HFFc6 (cell line): ENCODE data around the gene SLC35B2. TPM values are rescaled to one million over a fixed set of nuclear protein-coding genes. Genes with fewer than 3 reads are reported as not detected.

Source experiments
- DNase-seq: peaks from one replicate; pipeline ENCODE4 v3.0.0-alpha.2; 2018
- H3K27ac Mint-ChIP-seq: 2 replicates; pipeline ENCODE4 v1.8.0; 2020; ENCODE audit warnings: mild to moderate bottlenecking, mixed read lengths
- H3K27me3 Mint-ChIP-seq: 2 replicates; pipeline ENCODE4 v1.8.0; 2021; ENCODE audit warnings: mild to moderate bottlenecking, moderate library complexity, mixed read lengths; ENCODE audit not compliant: insufficient read depth
- H3K36me3 Mint-ChIP-seq: 2 replicates; pipeline ENCODE4 v1.8.0; 2021; ENCODE audit warnings: low read depth, mixed read lengths
- H3K4me1 Mint-ChIP-seq: 2 replicates; pipeline ENCODE4 v1.8.0; 2020; ENCODE audit warnings: low read depth, mixed read lengths
- H3K4me3 Mint-ChIP-seq: 2 replicates; pipeline ENCODE4 v1.8.0; 2020; ENCODE audit warnings: mild to moderate bottlenecking, moderate library complexity, mixed read lengths
- H3K9me3 Mint-ChIP-seq: 2 replicates; pipeline ENCODE4 v1.8.0; 2020; ENCODE audit warnings: mild to moderate bottlenecking, mixed read lengths
- total RNA-seq, 6 experiments: library from RNA; stranded (reverse); fragmentation: NEBNext Ultra II Directional; extraction: Animal tissue kit (Norgen Biotek cat#: 25700); gene quantifications; 2 replicates in 1 of 6; 3 replicates in 5 of 6; pipeline ENCODE4 v1.2.3, GENCODE V29; 2021
- TF ChIP-seq, protein P1 (sequence below): fragments of 200-600 bp; sonication (generic); IDR thresholded peaks from 2 replicates; pipeline ENCODE4 v1.5.0; 2021; ENCODE audit warnings: antibody characterized with exemption, mild to moderate bottlenecking

Gene SLC35B2
- total RNA-seq, 6 experiments from 2014 or later = 108 to 132 (median 120) TPM

DNA sequence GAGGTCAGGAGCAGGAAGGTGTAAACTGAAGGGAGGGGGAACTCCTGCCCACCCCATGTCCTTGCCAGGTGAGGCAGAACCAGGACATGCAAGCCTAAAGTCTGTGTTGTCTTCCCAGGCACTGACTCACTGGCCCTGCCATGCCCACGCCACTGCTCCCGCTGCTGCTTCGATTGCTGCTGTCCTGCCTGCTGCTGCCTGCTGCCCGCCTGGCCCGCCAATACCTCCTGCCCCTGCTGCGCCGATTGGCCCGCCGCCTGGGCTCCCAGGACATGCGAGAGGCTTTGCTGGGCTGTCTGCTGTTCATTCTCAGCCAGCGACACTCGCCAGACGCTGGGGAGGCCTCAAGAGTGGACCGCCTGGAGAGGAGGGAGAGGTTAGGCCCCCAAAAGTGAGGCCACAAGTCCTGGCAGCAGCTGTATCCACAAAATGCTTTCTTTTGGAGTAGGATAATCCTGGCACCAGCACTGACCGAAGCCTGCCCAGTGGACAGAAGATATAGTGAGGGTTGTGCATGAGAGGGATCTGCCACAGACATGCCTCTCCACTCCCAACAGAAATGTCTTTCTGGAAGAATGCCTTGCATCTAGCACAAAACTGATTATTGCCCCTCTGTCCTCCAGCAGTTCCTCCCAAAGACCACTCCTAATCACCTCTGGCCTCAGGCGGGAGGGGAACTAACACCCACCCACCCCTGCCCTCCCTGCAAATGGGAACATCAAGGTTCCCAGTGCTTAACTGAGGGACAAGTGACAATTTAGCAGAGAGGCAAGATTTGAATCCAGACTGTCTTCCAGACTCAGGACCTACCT is 39.8 kb downstream of the SLC35B2 start:
- H3K27ac Mint-ChIP-seq = no peak overlapping the region
- H3K27me3 Mint-ChIP-seq = peaks cover 2% of the 10 kb centered on the region; the same call in 1 of the 2 replicates
- TF ChIP-seq, protein P1, sequence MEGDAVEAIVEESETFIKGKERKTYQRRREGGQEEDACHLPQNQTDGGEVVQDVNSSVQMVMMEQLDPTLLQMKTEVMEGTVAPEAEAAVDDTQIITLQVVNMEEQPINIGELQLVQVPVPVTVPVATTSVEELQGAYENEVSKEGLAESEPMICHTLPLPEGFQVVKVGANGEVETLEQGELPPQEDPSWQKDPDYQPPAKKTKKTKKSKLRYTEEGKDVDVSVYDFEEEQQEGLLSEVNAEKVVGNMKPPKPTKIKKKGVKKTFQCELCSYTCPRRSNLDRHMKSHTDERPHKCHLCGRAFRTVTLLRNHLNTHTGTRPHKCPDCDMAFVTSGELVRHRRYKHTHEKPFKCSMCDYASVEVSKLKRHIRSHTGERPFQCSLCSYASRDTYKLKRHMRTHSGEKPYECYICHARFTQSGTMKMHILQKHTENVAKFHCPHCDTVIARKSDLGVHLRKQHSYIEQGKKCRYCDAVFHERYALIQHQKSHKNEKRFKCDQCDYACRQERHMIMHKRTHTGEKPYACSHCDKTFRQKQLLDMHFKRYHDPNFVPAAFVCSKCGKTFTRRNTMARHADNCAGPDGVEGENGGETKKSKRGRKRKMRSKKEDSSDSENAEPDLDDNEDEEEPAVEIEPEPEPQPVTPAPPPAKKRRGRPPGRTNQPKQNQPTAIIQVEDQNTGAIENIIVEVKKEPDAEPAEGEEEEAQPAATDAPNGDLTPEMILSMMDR = no peak
- H3K36me3 Mint-ChIP-seq = no peaks in the 10 kb centered on the region
- no peaks in the 10 kb centered on the region for H3K9me3 Mint-ChIP-seq
- H3K4me3 Mint-ChIP-seq = no peak overlapping the region
- H3K4me1 Mint-ChIP-seq = peaks cover 23% of the 10 kb centered on the region
- no peak for DNase-seq

DNA sequence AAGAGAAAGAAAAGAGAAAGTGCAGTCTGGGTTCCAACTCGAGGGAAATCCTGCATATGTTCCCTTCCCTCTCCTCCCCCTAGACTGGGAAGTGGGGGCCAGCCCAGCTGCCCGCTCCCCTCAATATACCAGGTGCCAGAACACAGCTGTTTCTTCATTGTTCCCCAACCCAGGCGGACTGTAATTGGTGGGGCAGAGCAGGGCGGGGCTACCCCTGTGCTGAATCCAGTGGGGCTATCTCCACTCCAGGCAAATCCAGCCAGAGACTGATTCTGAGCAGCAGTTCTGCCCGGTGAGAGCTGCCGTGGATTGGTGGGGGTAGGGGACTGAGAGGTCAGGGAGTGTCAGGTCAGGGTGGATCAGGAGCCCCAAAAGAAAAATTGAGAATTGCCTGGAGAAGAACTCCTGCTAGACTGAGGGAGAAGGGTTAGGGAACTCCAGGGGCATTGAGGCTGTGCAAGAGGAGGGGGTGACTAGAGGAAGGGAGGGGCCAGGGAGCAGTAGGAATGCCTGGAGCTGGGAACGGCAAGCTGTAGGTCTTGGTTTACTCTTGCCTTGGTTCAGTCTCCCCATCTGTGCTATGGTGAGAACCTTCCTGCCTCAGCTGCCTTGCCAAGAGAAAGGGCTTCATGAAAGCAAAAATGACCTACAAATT is 40.5 kb downstream of the SLC35B2 start, which contains the start of gene MYMX:
Gene MYMX (plus strand): TSS at position 250 of the 655 bp plus-strand sequence. CDS start 546 bp downstream, outside the sequence.
- Mint-ChIP-seq H3K4me3 (no peak within 1 kb of the TSS), H3K36me3 (no peaks in the 10 kb centered on the region), H3K27me3 (peaks cover 5% of the 10 kb centered on the region; the same call in 1 of the 2 replicates), H3K4me1 (peaks cover 16% of the 10 kb centered on the region), H3K27ac (no peak within 1 kb of the TSS), H3K9me3 (no peaks in the 10 kb centered on the region)
- DNase-seq = no peak
- TF ChIP-seq, protein P1 = no peak

DNA sequence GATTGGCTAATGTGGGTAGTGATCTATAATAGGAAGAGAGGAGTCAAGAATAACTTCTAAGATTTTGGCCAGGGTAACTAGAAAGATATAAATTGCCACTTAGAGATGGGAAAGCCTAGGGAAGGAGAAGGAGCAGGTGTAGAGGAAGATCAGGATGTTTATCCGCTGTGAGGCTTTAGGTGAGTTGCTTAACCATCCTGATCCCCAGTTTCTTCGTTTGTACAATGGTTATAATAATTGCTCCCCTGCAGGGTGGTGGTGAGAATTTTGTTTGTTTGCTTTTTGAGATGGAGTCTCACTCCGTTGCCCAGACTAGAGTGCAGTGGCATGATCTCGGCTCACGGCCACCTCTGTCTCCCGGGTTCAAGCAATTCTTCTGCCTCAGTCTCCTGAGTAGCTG is 43.0 kb downstream of the SLC35B2 start:
- Mint-ChIP-seq H3K9me3 (no peaks in the 10 kb centered on the region), H3K27ac (no peak overlapping the region), H3K36me3 (no peaks in the 10 kb centered on the region), H3K4me1 (peaks cover 6% of the 10 kb centered on the region; the same call in 1 of the 2 replicates), H3K4me3 (no peak overlapping the region), H3K27me3 (peaks cover 9% of the 10 kb centered on the region)
- TF ChIP-seq, protein P1 = no peak
- no peak for DNase-seq

DNA sequence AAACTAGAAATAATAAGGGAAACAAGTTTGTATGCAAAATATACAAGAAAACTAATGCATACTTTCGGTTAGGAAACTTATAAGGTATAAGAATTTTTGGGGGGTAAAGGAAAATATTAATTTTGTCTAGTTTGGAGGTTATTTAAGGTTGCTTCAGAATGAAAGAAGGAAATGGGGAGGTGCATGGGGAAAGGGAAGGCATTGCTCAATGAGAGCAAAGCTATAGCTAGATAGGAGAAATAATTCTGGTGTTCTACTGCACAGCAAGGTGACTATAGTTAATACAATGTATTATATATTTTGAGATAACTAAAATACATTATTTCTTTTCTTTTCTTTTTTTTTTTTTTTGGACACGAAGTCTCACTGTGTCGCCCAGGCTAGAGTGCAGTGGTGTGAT is 46.0 kb downstream of the SLC35B2 start:
- Mint-ChIP-seq H3K27ac (no peak overlapping the region), H3K4me3 (no peak overlapping the region), H3K36me3 (no peaks in the 10 kb centered on the region), H3K4me1 (no peaks in the 10 kb centered on the region), H3K9me3 (no peaks in the 10 kb centered on the region), H3K27me3 (peaks cover 23% of the 10 kb centered on the region)
- TF ChIP-seq, protein P1 = no peak
- no peak for DNase-seq

DNA sequence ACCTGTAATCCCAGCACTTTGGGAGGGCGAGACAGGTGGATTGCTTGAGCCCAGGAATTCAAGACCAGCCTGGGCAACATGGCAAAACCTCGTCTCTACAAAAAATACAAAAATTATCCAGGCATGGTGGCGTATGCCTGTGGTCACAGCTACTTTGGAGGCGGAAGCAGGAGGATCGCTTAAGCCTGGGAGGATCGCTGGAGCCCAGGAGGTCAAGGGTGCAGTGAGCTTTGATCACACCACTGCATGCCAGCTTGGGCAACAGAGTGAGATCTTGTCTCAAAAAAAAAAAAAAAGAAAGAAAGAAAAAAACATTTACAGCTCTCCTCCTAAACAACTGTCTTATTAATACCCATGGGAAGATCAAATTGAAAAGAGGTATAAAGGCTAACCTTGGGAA is 49.4 kb downstream of the SLC35B2 start:
- Mint-ChIP-seq H3K4me3 (no peak overlapping the region), H3K36me3 (no peaks in the 10 kb centered on the region), H3K9me3 (no peaks in the 10 kb centered on the region), H3K4me1 (no peaks in the 10 kb centered on the region), H3K27me3 (peaks cover 32% of the 10 kb centered on the region), H3K27ac (no peak overlapping the region)
- TF ChIP-seq, protein P1 = no peak
- DNase-seq = no peak

Other genes with a start within 250 kb of the SLC35B2 start
- 10 to 100 TPM; 50.9 to 64.2 (median 56.0) TPM for gene MRPL14, start 130.1 kb downstream of the SLC35B2 start, total RNA-seq
- gene TMEM63B, start 130.0 kb downstream of the SLC35B2 start, total RNA-seq = 10 to 100 TPM; 38.3 to 55.1 (median 44.7) TPM
- gene CAPN11, start 98.7 kb downstream of the SLC35B2 start, total RNA-seq = not detected
- gene MYMX, start 40.6 kb downstream of the SLC35B2 start, total RNA-seq = not detected
- gene SLC29A1, start 33.9 kb downstream of the SLC35B2 start, total RNA-seq = 10 to 100 TPM; 14.9 to 29.9 (median 26.8) TPM
- 1,000 to 10,000 TPM in 1 of 6 experiments, 100 to 1,000 TPM in 5; 847 to 1,026 (median 920) TPM for gene HSP90AB1, start 10.4 kb downstream of the SLC35B2 start, total RNA-seq
- gene NFKBIE, start 8.0 kb upstream of the SLC35B2 start, total RNA-seq = 1 to 10 TPM; 4.2 to 6.7 (median 5.8) TPM
- gene TMEM151B, start 12.9 kb upstream of the SLC35B2 start, total RNA-seq = not detected
- gene AARS2, start 55.8 kb upstream of the SLC35B2 start, total RNA-seq = 10 to 100 TPM in 5 of 6 experiments, 1 to 10 TPM in 1; 8.8 to 11.5 (median 10.7) TPM
- gene SPATS1, start 85.1 kb upstream of the SLC35B2 start, total RNA-seq = not detected
- 10 to 100 TPM; 17.9 to 23.5 (median 21.6) TPM for gene CDC5L, start 130.2 kb upstream of the SLC35B2 start, total RNA-seq